Peyer's patch (tissue), 4 donors: ENCODE results near the gene BCL2L2.

ENCODE experiments used
- CTCF ChIP-seq, 6 experiments: fragments of 450-650 bp in 4 of 6; fragments of 200-600 bp in 2 of 6; sonication (generic) in 1 of 6; IDR thresholded peaks; one replicate each; pipeline ENCODE4 v1.5.1; 2017 to 2019; ENCODE audit warnings: antibody characterized with exemption in 6 of 6, mild to moderate bottlenecking in 3 of 6, moderate library complexity in 1 of 6
- POLR2A ChIP-seq, 2 donors: fragments of 450-650 bp; IDR thresholded peaks; one replicate each; pipeline ENCODE4 v1.5.1; 2017; ENCODE audit warnings: antibody characterized with exemption in 2 of 2, mild to moderate bottlenecking in 2 of 2, moderate library complexity in 2 of 2

DNA sequence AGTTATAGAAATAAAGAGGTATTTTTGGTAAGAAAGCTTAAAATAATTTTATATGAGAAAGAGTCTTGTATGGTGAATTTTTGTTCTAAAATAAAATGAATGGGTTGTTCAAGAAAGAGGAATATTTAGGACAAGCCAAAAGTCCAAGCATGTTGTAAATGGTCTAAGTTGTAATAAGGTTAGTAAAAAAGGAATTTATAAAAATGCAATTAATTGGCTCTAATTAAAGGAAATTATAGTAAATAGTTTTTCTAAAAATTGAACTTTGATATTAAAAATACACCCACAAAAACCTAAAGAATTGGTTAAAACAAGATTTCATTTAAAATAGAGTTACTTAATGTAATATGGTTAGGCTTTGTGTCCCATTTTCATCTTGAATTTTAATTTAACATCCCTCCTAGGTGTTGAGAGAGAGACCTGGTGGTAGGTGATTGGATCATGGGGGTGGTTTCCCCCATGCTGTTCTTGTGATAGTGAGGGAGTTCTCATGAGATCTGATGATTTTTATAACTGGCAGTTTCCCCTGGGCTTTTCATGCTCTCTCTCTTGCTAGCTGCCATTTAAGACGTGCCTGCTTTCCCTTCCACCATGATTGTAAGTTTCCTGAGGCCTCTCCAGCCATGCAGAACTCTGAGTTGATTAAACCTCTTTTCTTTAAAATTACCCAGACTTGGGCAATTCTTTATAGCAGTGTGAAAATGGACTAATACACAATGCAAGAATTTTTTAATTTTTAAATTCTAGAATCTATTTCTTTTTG is 33.1 kb downstream of the BCL2L2 start:
- TF ChIP-seq CTCF (IDR thresholded peaks at IDR 0.05), result no peak
- TF ChIP-seq POLR2A (IDR thresholded peaks at IDR 0.05), result no peak
